GM12878 (cell line): Measurements from ENCODE around the gene ME3.
A peak's percentile ranks its signal among the peaks of the same experiment; 100 is the strongest.

Source experiments
- CEBPZ ChIP-seq: fragments of 150-350 bp; IDR thresholded peaks from 2 replicates; pipeline ENCODE4 v1.6.1; 2016; ENCODE audit warnings: low read depth, low read length
- CHD4 ChIP-seq: fragments of 200-600 bp; sonication (generic); IDR thresholded peaks from 2 replicates; pipeline ENCODE4 v1.6.1; 2016; ENCODE audit warnings: mild to moderate bottlenecking
- CTCF ChIP-seq, 3 experiments: IDR thresholded peaks in 2 of 3; conservative IDR thresholded peaks in 1 of 3; 2 replicates each; pipeline ENCODE4 v1.5.1; 2011; ENCODE audit warnings: low read depth in 3 of 3, low read length in 3 of 3, mild to moderate bottlenecking in 3 of 3, control low read depth in 2 of 3, moderate library complexity in 2 of 3, inconsistent platforms in 1 of 3, mixed read lengths in 1 of 3; ENCODE audit not compliant: control insufficient read depth in 2 of 3, insufficient read depth in 1 of 3; ENCODE audit errors: extremely low read depth in 1 of 3
- EGR1 ChIP-seq, 2 experiments: IDR thresholded peaks; 1 replicate in 1 of 2; 2 replicates in 1 of 2; pipeline ENCODE4 v1.6.1; 2011 to 2012; ENCODE audit warnings: low read depth in 2 of 2, low read length in 2 of 2, borderline replicate concordance in 1 of 2, mild to moderate bottlenecking in 1 of 2, moderate library complexity in 1 of 2
- EZH2 ChIP-seq: IDR thresholded peaks from 2 replicates; pipeline ENCODE4 v1.6.1; 2012; ENCODE audit warnings: low read depth, mild to moderate bottlenecking, control low read depth, inconsistent platforms, low read length, borderline replicate concordance; ENCODE audit not compliant: control insufficient read depth
- FOXK2 ChIP-seq: fragments of 450-650 bp; IDR thresholded peaks from 2 replicates; pipeline ENCODE4 v1.6.1; 2017; ENCODE audit warnings: mild to moderate bottlenecking, moderate library complexity
- JUND ChIP-seq: IDR thresholded peaks from 2 replicates; pipeline ENCODE4 v1.6.1; 2012; ENCODE audit warnings: low read depth, mild to moderate bottlenecking, low read length, improper control_type of control experiment, moderate library complexity
- MYC ChIP-seq: IDR thresholded peaks from 2 replicates; pipeline ENCODE4 v1.6.1; 2011; ENCODE audit warnings: mild to moderate bottlenecking, low read length, moderate library complexity, inconsistent platforms; ENCODE audit not compliant: insufficient read depth, insufficient replicate concordance, insufficient read length, severe bottlenecking
- POLR2A ChIP-seq: IDR thresholded peaks from 2 replicates; pipeline ENCODE4 v1.6.1; 2011; ENCODE audit warnings: low read depth, mild to moderate bottlenecking, low read length
- POLR2AphosphoS5 ChIP-seq: IDR thresholded peaks from 2 replicates; pipeline ENCODE4 v1.6.1; 2011; ENCODE audit warnings: mild to moderate bottlenecking, low read length, inconsistent platforms
- RELA ChIP-seq: fragments of 450-650 bp; IDR thresholded peaks from 2 replicates; pipeline ENCODE4 v1.8.0; 2014; ENCODE audit warnings: borderline replicate concordance; ENCODE audit not compliant: partially characterized antibody
- TBL1XR1 ChIP-seq: IDR thresholded peaks from 2 replicates; pipeline ENCODE4 v1.6.1; 2012; ENCODE audit warnings: low read depth, low read length, improper control_type of control experiment
- USF1 ChIP-seq: IDR thresholded peaks from 2 replicates; pipeline ENCODE4 v1.6.1; 2011; ENCODE audit warnings: borderline replicate concordance, low read depth, mild to moderate bottlenecking, moderate library complexity, mixed read lengths, low read length; ENCODE audit not compliant: insufficient read depth; ENCODE audit errors: extremely low read length
- ZNF207 ChIP-seq: fragments of 450-650 bp; IDR thresholded peaks from 2 replicates; pipeline ENCODE4 v1.6.1; 2014; ENCODE audit warnings: antibody characterized with exemption, mild to moderate bottlenecking, borderline replicate concordance

- no peak for TF ChIP-seq POLR2AphosphoS5
- no peak for TF ChIP-seq CHD4
- TF ChIP-seq CTCF (IDR thresholded peaks at IDR 0.05 in 2 of 3, conservative IDR thresholded peaks at IDR 0.05 in 1 of 3; ENCODE audit: control insufficient read depth in 2 of 3, extremely low read depth in 1 of 3, insufficient read depth in 1 of 3, low read depth in 3 of 3, low read length in 3 of 3), result peak; percentile 85 to 88 (median 87)
- TF ChIP-seq ZNF207, result no peak
- no peak for TF ChIP-seq CEBPZ
- no peak for TF ChIP-seq JUND
- no peak for TF ChIP-seq MYC
- TF ChIP-seq EGR1 (IDR thresholded peaks at IDR 0.05; ENCODE audit: borderline replicate concordance in 1 of 2, low read depth in 2 of 2, low read length in 2 of 2), result no peak
- no peak for TF ChIP-seq TBL1XR1
- TF ChIP-seq POLR2A, result no peak
- no peak for TF ChIP-seq EZH2
- no peak for TF ChIP-seq USF1
- TF ChIP-seq FOXK2, result no peak
- TF ChIP-seq RELA, result no peak
Observed at GRCh38 chr11:86456075-86456939, 216.1 kb downstream of the ME3 start.
